WTC11 (cell line): ENCODE results near the gene MAST4.

Experiments
- ARID4B ChIP-seq: sonication (generic); formaldehyde crosslinking; IDR thresholded peaks from 2 replicates; pipeline ENCODE4 v1.8.0; 2023; ENCODE audit warnings: missing genetic modification reagents, mild to moderate bottlenecking, borderline replicate concordance
- ATF2 ChIP-seq: sonication (generic); formaldehyde crosslinking; IDR thresholded peaks from 2 replicates; pipeline ENCODE4 v1.8.1; 2022; ENCODE audit warnings: low read depth, missing genetic modification reagents, borderline replicate concordance
- CTCF ChIP-seq: fragments of 200-600 bp; IDR thresholded peaks from 2 replicates; pipeline ENCODE4 v1.8.0; 2022; ENCODE audit warnings: antibody characterized with exemption
- E2F4 ChIP-seq: sonication (generic); formaldehyde crosslinking; IDR thresholded peaks from 2 replicates; pipeline ENCODE4 v1.8.1; 2022; ENCODE audit warnings: low read depth, mild to moderate bottlenecking, moderate library complexity, missing genetic modification reagents, borderline replicate concordance
- JUN ChIP-seq: sonication (generic); formaldehyde crosslinking; IDR thresholded peaks from 2 replicates; pipeline ENCODE4 v1.8.0; 2023; ENCODE audit warnings: mild to moderate bottlenecking, missing genetic modification reagents
- MAX ChIP-seq: sonication (generic); formaldehyde crosslinking; IDR thresholded peaks from 2 replicates; pipeline ENCODE4 v1.8.0; 2022; ENCODE audit warnings: mild to moderate bottlenecking, missing genetic modification reagents
- MLX ChIP-seq: sonication (generic); formaldehyde crosslinking; IDR thresholded peaks from 2 replicates; pipeline ENCODE4 v1.8.1; 2023; ENCODE audit warnings: mild to moderate bottlenecking, missing genetic modification reagents, moderate library complexity
- NR1H2 ChIP-seq: sonication (generic); formaldehyde crosslinking; IDR thresholded peaks from 2 replicates; pipeline ENCODE4 v1.9.0; 2021; ENCODE audit warnings: mild to moderate bottlenecking, moderate library complexity, missing genetic modification reagents
- PRRX2 ChIP-seq: fragments of 250-450 bp; sonication (Bioruptor Pico); IDR thresholded peaks from 2 replicates; pipeline ENCODE4 v1.8.0; 2021; ENCODE audit warnings: mild to moderate bottlenecking
- TCF7 ChIP-seq: sonication (generic); formaldehyde crosslinking; IDR thresholded peaks from 2 replicates; pipeline ENCODE4 v1.8.0; 2022; ENCODE audit warnings: mild to moderate bottlenecking, low read depth, missing genetic modification reagents, moderate library complexity

GRCh38 chr5:66981266-66982055, 385.3 kb downstream of the MAST4 start:
- no peak for TF ChIP-seq PRRX2 (CRISPR knock-in tag)
- no peak for TF ChIP-seq MAX (CRISPR knock-in tag)
- no peak for TF ChIP-seq NR1H2 (CRISPR knock-in tag)
- no peak for TF ChIP-seq CTCF
- TF ChIP-seq MLX = no peak
- TF ChIP-seq TCF7 (CRISPR knock-in tag) = no peak
- TF ChIP-seq E2F4 (CRISPR knock-in tag) = no peak
- TF ChIP-seq JUN (CRISPR knock-in tag) = no peak
- no peak for TF ChIP-seq ARID4B
- TF ChIP-seq ATF2 (CRISPR knock-in tag) = no peak
